GM18511 (cell line): ENCODE data around the gene HEXA.
"Not testable (repeated sequence)": the region's sequence is repeated elsewhere in the genome, so short reads cannot be mapped to it uniquely, and the experiment has no call there.

Source experiments
- ATAC-seq: cut with Tn5 transposase; IDR thresholded peaks from one replicate; pipeline ENCODE4 v1.9.1; 2021; ENCODE audit warnings: mild to moderate bottlenecking, moderate library complexity; ENCODE audit not compliant: unreplicated experiment

Gene HEXA

DNA sequence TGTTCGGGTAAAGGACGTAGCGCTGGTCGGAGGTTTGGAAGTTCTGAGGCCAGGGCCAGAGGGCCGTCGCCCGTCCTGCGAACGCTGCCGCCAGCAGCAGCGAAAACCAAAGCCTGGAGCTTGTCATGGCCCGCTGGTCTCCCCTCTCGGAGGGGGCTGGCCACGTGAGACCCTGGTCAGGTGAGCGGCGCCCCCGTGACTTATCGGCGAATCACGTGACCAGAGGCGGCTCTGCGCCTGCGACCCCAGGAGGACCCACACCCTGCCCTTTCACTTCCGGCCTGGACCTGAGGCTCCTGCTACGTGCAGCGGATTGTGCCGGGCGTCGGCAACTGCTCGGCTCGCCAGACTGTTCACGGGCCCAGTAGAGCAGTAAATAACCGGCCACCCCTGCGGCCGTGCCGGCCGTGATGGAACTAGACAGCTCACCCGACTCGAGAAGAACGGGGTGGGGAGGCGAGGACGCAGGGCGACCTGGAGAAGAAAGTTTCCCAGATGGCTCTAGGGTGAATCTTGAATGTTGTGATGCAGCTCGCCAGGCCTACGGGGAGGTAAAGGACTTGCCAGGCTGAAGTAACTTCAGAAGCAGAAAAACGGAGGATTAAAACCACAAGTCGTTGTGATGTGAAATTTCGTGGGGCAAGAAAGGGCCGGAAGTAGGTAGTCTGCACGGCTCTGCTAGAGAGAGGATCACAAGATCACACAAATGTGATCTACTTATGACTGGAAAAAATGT is at the start of gene HEXA:
TSS of gene HEXA (minus strand) at position 169 of the 736 bp plus-strand sequence. CDS start at position 127, 42 bp downstream.
- peak; percentile 84 for ATAC-seq

DNA sequence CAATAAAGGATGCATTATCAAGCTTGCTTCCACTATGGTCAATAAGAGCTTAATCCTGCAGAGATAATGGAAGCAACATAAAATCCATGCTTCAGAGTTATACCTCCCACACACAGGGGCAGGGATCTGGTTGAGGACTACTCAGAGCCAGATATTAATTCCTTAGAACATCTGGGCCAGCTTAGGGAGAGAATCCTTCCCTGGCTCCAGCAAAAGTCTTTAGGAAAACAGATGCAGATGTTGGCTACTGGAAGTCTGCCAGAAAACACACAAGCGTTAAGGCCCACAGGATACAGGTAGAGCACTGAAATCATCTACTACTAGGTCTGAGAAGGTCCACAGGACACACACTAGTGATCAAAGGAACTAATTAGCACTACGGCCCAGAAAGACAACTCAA is 47.4 kb upstream of the HEXA start:
- ATAC-seq, result no peak

DNA sequence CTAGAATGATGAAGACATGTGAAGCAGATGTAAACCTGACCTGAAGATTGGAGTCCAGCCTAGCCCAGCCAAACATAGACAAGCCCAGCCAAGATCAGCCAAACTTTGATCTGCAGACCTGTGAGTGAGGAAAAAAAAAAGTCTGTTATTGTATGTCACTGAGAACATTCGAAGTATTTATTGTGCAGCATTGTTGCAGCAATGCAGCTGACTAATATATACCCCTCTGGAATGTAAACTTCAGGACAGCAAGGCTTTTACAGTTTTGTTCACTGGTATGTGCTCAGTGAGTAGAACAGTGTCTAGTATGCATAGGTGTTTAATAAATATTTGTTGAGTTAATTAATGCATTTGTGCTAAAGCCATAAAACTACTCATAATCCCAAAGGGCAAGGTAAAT is 45.7 kb upstream of the HEXA start:
- ATAC-seq, result no peak

DNA sequence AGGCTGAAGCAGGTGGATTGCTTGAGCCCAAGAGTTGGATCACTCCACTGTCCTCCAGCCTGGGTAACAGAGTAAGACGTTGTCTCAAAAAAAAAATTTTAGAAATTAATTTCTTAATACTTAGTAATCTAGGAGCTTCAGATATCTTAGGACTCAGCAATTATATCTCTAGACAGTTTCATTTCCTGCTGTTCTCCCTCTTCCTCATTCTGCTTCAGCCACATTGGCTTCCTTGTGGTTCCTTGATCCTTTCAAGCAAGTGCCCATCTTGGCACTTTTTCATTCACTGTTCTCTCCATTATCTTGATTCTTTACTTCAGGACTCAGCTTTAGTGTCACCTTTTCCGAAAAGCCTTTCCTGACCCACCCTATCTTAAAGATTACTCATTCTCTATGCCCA is 44.8 kb upstream of the HEXA start:
- no peak for ATAC-seq

DNA sequence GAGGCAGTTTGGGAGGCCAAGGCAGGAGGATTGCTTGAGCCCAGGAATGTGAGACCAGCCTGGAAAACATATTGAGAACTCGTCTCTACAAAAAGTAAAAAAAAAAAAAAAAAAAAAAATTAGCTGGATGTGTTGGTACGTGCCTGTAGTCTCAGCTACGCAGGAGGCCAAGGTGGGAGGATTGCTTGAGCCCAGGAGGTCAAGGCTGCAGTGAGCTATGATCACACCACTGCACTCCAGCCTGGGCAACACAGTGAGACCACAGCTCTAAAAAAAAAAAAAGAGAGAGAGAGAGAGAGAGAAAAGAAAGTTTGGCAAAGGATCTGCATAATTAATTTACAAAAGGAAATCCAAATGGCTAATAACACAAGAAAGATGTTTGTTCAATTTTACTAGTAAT is 44.0 kb upstream of the HEXA start:
- ATAC-seq, result not testable (repeated sequence)

DNA sequence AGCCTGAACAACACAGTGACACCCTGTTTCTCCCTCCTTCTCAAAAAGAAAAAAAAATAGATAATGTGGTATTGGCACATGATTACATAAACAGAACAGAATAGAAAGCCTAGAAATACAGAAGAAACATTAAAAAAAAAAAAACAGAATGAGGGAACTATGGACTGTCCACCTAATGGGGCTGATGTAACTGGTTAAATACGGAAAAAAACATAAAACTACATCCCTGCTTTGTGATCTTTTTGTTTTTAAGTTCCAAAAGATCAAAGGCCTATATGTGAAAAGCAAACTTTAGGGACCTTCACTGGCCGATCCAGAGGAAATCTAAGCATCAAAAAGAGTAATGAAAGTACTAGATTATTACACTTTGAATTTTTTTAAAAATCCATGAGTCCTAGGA is 39.5 kb upstream of the HEXA start:
- no peak for ATAC-seq

DNA sequence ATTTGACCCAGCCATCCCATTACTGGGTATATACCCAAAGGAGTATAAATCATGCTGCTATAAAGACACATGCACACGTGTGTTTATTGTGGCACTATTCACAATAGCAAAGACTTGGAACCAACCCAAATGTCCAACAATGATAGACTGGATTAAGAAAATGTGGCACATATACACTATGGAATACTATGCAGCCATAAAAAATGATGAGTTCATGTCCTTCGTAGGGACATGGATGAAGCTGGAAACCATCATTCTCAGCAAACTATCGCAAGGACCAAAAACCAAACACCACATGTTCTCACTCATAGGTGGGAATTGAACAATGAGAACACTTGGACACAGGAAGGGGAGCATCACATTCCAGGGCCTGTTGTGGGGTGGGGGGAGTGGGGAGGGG is 37.5 kb upstream of the HEXA start:
- not testable (repeated sequence) for ATAC-seq

DNA sequence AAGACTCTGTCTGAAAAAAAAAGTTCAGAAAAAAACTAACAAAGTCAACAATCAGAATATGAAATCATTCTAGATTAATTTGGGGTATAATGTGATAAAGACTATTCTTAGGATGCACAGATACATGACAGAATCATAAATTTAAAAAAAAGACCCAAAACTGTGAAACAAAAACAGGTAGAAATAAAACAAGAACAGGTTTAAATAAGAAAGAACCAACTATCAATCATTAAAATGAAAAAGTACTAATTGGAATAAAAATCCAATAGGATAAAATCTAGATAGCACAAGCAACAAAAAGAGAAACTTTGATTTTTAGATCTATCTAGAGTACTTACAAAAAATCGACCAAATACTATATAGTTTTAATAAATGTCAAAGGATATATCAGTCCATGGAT is 35.7 kb upstream of the HEXA start:
- ATAC-seq, result no peak

DNA sequence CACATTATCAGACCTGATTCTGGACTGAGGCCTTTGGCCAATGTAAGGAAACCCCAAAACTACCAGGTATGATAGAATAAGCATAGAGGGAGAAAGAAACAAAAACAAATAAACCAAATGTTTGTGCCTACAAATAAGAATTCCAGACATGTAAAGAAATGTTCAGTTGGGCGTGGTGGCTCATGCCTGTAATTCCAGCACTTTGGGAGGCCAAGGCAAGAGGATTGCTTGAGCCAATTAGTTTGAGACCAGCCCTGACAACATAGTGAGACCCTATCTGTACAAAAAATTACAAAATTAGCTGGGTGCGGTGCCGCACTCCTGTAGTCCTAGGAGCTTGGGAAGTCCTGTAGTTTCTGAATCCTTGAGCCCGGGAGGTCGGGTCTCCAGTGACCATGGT is 35.3 kb upstream of the HEXA start:
- ATAC-seq, result no peak

DNA sequence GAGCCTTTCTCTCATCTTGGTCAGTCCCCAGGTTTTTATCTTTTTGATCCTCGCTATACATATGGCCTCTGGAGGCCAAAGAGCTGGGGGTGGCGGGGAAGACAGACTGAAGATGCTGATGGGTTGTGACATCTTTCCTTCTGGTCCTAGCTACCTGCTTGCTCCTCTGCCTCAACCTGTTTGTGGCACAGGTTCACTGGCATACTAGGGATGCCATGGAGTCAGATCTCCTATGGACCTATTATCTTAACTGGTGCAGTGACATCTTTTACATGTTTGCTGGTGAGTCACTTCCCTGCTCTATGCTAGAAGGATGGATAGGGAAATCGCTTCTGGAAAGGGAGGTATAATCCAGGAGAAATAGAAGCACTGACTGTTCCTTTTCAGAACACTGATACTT is 31.1 kb upstream of the HEXA start:
- ATAC-seq, result no peak

DNA sequence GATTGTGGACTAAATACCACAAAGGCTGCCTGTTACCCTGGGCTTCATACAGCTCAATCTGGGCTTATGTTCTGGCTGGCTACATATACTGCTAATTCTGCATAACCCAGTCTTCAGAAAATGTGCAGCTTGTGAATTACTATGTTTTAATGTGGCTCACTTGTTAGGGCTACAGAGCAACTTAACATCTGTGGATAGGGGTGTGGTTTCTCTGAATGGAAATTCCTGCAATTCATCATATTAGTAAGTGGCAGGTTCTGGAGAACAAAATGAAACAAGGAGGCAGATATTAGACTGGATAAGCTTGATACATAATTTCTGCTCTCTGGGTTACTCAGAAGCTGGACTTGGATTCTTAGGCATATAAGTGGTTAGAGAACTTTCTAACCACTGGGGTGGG is 29.0 kb upstream of the HEXA start:
- no peak for ATAC-seq

DNA sequence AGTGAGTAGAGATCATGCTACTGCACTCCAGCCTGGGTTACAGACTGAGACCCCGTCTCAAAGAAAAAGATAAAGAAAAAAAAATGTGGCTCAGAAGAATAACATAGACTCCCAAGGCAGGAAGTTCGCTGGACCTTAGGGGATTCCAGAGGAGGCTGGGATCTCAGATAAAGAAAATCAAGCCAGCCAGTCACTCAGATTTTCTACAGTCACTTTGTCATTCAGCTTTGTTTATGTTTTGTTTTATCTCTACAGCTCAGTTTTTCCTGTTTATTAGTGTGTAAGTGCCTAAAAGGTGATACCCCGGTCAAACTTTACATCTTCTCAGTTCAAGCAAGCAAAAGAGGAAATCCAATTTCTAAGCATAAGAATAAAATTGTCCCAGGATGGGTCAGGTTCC is 28.5 kb upstream of the HEXA start:
- no peak for ATAC-seq

DNA sequence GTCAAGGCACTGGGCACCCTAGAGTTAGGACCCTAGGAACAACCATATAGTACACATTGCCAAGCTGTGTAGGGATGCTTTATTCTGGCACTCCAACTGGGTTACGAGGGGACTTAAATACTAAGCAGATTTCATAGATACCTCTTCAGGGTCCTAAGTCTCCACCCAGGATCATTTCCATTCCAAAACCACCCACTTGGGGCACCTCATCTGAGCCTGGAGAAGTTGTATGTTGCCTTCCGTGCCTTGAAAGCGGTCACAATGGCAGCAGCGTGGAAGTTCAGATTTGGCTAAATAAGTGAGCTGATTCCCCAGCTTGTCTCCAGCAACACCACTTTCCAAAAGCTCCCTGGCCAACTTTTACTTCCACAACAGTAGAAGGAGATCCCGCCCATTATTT is 26.9 kb upstream of the HEXA start:
- ATAC-seq, result no peak

DNA sequence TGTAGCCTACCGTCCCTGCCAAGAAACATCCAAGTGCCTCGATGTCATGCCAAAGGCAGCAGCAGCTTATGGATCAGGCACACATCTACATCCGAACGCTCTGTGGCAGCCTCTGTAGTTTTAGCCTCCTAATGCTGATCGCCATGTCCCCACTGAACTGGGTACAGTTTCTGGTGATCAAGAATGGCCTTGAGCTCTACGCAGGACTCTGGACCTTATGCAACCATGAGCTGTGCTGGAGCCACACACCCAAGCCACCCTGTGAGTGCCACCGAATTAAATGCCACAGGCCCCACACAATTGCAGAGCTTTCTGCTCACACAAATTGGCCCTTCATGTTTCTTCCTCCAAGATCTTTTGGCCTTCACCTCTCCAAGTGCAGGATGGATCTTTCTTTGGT is 22.8 kb upstream of the HEXA start:
- ATAC-seq, result no peak

DNA sequence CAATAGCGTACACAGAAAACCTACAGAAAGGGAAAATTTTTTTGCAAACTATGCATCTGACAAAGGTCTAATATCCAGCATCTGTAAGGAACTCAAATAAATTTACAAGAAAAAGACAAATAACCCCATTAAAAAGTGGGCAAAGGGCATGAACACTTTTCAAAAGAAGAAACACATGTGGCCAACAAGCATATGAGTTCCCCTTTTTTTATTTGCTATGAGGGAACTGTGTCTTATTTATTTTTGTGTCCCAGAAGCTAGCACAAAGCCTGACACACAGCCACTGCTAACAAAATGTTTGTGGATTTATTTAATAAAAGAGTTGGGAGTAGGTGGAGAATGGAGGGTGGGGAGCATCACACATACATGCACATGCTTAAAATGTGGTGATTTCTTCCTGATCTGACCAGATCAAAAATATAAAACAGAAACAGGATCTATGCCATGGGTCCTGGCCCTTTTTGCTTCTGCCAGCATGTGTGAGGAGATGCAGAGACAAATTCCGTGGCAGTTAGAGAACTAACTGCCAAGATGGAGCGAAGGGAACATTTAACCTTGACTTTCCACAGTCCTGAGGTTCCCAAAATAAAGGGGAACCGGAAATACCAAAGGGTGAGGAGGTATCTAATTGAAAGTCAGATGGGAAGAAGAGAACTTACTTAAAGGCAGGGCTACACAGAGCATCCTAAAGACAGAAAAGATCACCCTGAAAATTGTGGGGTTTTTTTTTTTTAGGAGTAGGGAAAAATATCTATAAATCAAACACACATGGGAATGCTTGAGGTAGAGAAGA is 22.2 kb upstream of the HEXA start, which contains the start of gene TMEM202:
TSS of gene TMEM202 (plus strand) at position 510 of the 793 bp plus-strand sequence. CDS start at position 532, 22 bp downstream.
- no peak for ATAC-seq

DNA sequence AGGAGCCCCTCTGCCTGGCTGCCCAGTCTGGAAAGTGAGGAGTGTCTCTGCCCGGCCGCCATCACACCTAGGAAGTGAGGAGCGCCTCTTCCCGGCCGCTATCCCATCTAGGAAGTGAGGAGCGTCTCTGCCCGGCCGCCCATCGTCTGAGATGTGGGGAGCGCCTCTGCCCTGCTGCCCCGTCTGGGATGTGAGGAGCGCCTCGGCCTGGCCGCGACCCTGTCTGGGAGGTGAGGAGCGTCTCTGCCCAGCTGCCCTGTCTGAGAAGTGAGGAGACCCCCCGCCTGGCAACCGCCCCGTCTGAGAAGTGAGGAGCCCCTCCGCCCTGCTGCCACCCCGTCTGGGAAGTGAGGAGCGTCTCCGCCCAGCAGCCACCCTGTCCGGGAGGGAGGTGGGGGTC is 20.5 kb upstream of the HEXA start:
- ATAC-seq, result not testable (repeated sequence)

DNA sequence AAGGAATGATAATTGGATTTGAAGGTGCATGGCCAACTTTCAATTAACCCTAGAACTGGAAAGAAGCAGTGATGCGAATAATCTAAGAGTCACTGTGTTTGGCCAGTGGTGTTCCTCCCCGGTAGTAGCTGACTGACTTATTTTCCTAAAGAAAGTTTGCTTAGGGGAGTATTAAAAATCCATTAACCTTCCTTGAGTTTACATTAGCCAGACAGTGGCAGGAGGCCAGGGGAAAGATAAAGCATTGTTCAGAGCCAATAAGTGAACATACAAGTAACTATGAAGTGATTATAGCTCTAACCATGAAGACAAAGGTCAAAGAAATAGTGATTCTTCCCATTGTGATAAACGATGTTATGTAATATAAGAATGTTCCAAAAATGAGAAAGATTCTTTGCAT is 13.4 kb upstream of the HEXA start:
- no peak for ATAC-seq

DNA sequence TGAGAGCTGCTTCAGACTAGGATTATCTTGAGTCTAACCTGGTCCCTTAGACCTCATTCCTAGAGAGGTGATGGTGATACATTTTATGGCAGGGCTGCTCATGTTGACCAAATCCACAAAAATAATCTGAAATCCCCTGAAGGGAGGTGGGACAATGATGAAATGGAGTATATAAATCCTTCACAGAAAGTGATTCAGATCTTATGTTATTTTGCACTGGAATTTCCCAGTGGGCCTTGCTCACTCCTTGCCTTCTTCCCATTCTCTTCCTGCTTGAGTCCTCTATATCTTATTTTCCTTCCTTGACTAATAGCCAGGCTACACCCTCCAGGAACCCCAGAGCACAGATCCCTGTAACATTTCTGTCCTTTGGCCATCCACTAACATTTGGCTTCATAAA is 11.9 kb upstream of the HEXA start:
- no peak for ATAC-seq

DNA sequence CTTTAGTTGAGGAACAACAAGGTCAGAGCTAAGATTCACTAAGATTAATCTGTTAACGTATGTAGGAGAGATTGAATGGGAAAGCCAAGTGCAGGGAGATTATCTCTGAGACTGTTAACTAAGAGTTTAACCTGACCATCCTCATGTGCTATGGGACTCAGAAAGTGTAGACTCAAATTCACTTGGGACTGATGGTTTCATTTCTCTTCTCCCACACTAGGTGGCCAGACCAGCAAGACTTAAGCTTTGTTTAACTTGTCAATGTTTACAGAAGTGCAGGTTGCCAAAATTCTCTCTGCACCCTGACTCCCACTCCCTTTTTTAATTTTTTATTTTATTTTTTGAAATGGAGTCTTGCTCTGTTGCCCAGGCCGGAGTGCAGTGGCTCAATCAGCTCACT is 6.3 kb upstream of the HEXA start:
- ATAC-seq, result no peak

DNA sequence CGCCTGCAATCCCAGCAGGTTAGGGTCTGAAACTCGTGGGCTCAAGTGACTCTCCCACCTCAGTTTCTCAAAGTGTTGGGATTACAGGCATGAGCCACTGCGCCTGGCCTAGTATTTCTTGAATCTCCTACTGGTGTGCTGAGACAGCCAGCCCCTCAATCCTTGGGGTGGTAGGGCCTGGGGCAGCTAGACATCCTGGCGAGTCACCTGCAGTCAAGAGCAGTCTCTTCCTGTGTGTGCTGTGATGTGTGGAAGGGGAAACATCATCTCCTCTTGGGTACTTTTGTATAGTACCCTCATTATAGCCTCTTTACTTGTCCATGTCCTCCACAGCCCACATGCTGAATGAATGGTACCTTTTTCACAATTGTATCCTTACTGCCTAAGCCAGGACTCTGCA is 4.9 kb upstream of the HEXA start:
- ATAC-seq, result no peak

DNA sequence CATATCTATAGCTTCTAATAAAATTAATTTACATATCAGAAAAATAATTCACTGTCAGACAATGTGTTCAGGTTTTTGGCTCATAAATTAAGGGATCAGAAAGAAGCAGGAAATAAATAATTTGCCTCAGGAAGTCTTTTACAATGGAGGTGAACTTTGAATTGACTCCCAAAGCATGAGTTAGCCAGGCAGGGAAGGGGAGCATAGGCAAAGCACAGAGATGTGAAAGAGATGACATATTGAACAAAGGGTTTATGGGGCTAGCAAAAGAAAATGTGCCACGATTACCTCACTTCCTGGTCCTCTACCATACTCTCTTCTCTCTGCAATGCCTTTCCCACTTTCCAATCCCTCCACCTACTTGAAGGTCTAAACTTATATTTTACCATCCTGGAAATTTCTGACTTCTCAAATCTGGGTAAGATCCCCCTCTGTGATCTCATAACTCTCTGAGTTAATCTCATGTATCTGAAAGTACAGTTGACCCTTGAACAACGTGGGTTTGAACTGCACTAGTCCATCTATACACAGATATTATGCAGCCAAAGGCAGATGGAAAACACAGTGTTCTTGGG is 4.1 kb upstream of the HEXA start:
- ATAC-seq, result no peak

DNA sequence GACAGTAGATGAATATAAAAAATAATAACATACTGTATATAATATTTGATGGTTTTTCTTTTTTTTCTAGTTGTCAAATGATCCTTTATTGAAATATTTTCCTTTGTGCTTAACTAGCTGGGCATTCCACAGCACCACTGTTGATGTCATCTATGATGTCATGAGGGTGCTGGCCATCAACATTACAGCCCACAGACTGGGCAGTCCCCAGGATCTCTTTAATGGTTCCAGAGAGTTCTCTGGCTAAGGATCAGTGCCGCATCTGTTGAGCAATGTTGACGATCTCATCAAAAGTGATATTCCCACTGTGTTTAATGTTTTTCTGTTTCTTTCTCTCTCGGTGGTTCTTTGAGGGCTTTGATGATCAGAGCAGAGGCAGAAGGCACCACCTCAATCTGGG is 3.3 kb upstream of the HEXA start:
- not testable (repeated sequence) for ATAC-seq
